Measurements from ENCODE around the gene GPAT2. TPM values are rescaled to one million over a fixed set of nuclear protein-coding genes. Genes with fewer than 3 reads are reported as not detected.
"Not testable (repeated sequence)": the region's sequence is repeated elsewhere in the genome, so short reads cannot be mapped to it uniquely, and the experiment has no call there.

The GPAT2 gene
- total RNA-seq, 1 experiment from 2014 or later, result not detected

- H2AFZ ChIP-seq (ENCODE audit: low read length); H3K36me3 ChIP-seq (ENCODE audit: insufficient read depth, low read length); H3K9me2 ChIP-seq (replicated peaks; ENCODE audit: insufficient read depth, low read length); H3K79me2 ChIP-seq (ENCODE audit: low read length); H3K4me3 ChIP-seq (ENCODE audit: low read length); H3K27me3 ChIP-seq (ENCODE audit: low read length); H3K27ac ChIP-seq (ENCODE audit: low read length); H3K9ac ChIP-seq (ENCODE audit: low read length); H4K20me1 ChIP-seq (ENCODE audit: insufficient read depth, low read depth, low read length); H3K4me2 ChIP-seq (ENCODE audit: low read depth, low read length, poor library complexity, severe bottlenecking); H3K4me1 ChIP-seq (ENCODE audit: low read length); H3K9me3 ChIP-seq (ENCODE audit: low read length): not testable (repeated sequence)
- DNase-seq, result peak; percentile 87
Measured at GRCh38 chr2:96022701-96023447, 11.8 kb downstream of the GPAT2 start.

- not testable (repeated sequence) for DNase-seq; H3K27ac ChIP-seq (ENCODE audit: low read length); H3K9me3 ChIP-seq (ENCODE audit: low read length); H3K27me3 ChIP-seq (ENCODE audit: low read length); H2AFZ ChIP-seq (ENCODE audit: low read length); H3K4me3 ChIP-seq (ENCODE audit: low read length); H3K4me2 ChIP-seq (ENCODE audit: low read depth, low read length, poor library complexity, severe bottlenecking); H3K79me2 ChIP-seq (ENCODE audit: low read length); H4K20me1 ChIP-seq (ENCODE audit: insufficient read depth, low read depth, low read length); H3K36me3 ChIP-seq (ENCODE audit: insufficient read depth, low read length); H3K4me1 ChIP-seq (ENCODE audit: low read length); H3K9ac ChIP-seq (ENCODE audit: low read length); H3K9me2 ChIP-seq (replicated peaks; ENCODE audit: insufficient read depth, low read length)
Measured at GRCh38 chr2:96022126-96022525, 12.6 kb downstream of the GPAT2 start.

GRCh38 chr2:96021142-96021541, 13.6 kb downstream of the GPAT2 start:
- not testable (repeated sequence) for H4K20me1 ChIP-seq (ENCODE audit: insufficient read depth, low read depth, low read length); H3K27ac ChIP-seq (ENCODE audit: low read length); H3K27me3 ChIP-seq (ENCODE audit: low read length); H3K4me3 ChIP-seq (ENCODE audit: low read length); H3K9me2 ChIP-seq (replicated peaks; ENCODE audit: insufficient read depth, low read length); H3K9ac ChIP-seq (ENCODE audit: low read length); H3K36me3 ChIP-seq (ENCODE audit: insufficient read depth, low read length); H3K4me1 ChIP-seq (ENCODE audit: low read length); H2AFZ ChIP-seq (ENCODE audit: low read length); DNase-seq; H3K4me2 ChIP-seq (ENCODE audit: low read depth, low read length, poor library complexity, severe bottlenecking); H3K9me3 ChIP-seq (ENCODE audit: low read length); H3K79me2 ChIP-seq (ENCODE audit: low read length)

DNA sequence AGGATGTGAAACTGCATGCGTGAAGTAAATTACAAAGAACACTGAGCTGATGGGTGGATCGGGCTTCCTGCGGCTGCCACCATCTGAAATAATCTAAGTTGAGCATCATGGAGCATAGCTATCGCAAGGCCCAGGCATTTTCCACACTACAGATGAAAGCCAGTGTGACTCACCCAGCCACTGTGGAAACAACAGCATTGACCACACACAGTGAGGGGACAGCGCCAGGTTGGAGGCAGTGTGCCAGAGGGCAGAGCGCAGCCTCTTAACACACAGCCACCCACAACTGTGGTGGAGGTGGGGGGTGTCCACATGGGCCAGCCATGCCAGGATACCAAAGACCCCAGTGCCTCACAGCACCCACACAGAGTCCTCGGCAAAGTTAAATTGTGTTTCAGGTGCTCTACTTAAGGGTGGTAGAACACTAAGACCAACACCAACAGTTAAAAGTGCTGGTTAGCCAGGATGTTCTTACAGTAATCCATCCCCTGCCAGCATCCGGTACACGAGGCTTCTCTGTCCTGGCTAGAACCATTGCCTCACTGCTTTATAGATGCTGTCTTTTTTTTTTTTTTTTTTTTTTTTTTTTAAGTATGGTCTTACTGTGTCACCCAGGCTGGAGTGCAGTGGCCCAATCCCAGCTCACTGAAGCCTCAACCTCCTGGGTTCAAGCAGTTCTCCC, 14.7 kb downstream of the GPAT2 start:
- H3K9me2 ChIP-seq (replicated peaks; ENCODE audit: insufficient read depth, low read length); H3K4me1 ChIP-seq (ENCODE audit: low read length); H4K20me1 ChIP-seq (ENCODE audit: insufficient read depth, low read depth, low read length); H3K36me3 ChIP-seq (ENCODE audit: insufficient read depth, low read length); H3K4me2 ChIP-seq (ENCODE audit: low read depth, low read length, poor library complexity, severe bottlenecking); DNase-seq; H3K9me3 ChIP-seq (ENCODE audit: low read length); H3K79me2 ChIP-seq (ENCODE audit: low read length); H3K27me3 ChIP-seq (ENCODE audit: low read length); H3K9ac ChIP-seq (ENCODE audit: low read length); H3K4me3 ChIP-seq (ENCODE audit: low read length); H2AFZ ChIP-seq (ENCODE audit: low read length); H3K27ac ChIP-seq (ENCODE audit: low read length): not testable (repeated sequence)

- H3K4me3 ChIP-seq (ENCODE audit: low read length); H3K9me2 ChIP-seq (replicated peaks; ENCODE audit: insufficient read depth, low read length); H2AFZ ChIP-seq (ENCODE audit: low read length); H3K4me2 ChIP-seq (ENCODE audit: low read depth, low read length, poor library complexity, severe bottlenecking); H3K4me1 ChIP-seq (ENCODE audit: low read length); H3K36me3 ChIP-seq (ENCODE audit: insufficient read depth, low read length); H3K9me3 ChIP-seq (ENCODE audit: low read length); H4K20me1 ChIP-seq (ENCODE audit: insufficient read depth, low read depth, low read length); H3K27ac ChIP-seq (ENCODE audit: low read length); H3K79me2 ChIP-seq (ENCODE audit: low read length); H3K9ac ChIP-seq (ENCODE audit: low read length); DNase-seq; H3K27me3 ChIP-seq (ENCODE audit: low read length): not testable (repeated sequence)
Measured at GRCh38 chr2:96016321-96016720, 18.4 kb downstream of the GPAT2 start.

- H3K4me1 ChIP-seq (ENCODE audit: low read length); H3K4me2 ChIP-seq (ENCODE audit: low read depth, low read length, poor library complexity, severe bottlenecking); H3K27ac ChIP-seq (ENCODE audit: low read length); H3K36me3 ChIP-seq (ENCODE audit: insufficient read depth, low read length); H3K9ac ChIP-seq (ENCODE audit: low read length); H3K9me2 ChIP-seq (replicated peaks; ENCODE audit: insufficient read depth, low read length); H3K9me3 ChIP-seq (ENCODE audit: low read length); H3K4me3 ChIP-seq (ENCODE audit: low read length); H4K20me1 ChIP-seq (ENCODE audit: insufficient read depth, low read depth, low read length); DNase-seq; H3K79me2 ChIP-seq (ENCODE audit: low read length); H3K27me3 ChIP-seq (ENCODE audit: low read length); H2AFZ ChIP-seq (ENCODE audit: low read length): not testable (repeated sequence)
Measured at GRCh38 chr2:96012792-96013264, 21.9 kb downstream of the GPAT2 start.

DNA sequence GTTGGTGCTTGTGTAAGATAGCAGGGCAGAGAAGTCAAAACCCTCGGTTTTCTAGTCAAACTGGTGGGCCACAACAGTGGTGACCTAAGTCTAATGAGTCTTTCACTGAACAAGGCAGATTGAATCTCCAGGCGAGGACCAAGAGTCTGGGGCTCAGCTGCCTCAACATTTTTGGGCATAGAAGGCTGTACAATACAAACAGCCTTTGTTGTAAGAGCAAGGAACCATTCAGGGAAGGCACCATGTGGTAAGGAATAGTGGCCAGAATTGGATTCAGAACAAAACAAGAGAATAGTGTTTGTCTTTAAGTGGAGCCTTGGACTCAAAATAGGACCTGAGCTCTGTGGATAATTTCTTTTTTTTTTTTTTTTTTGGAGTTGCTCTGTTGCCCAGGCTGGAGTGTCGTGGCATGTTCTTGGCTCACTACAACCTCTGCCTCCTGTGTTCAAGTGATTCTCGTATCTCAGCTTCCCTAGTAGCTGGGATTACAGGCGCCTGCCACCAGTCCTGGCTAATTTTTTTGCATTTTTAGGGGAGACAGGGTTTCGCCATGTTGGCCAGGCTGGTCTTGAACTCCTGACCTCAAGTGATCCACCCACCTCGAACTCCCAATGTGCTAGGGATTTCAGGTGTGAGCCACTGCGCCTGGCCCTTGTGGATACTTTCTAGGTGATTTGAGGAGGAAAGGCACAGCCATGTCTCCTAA, 22.5 kb downstream of the GPAT2 start:
- DNase-seq; H2AFZ ChIP-seq (ENCODE audit: low read length); H3K9me3 ChIP-seq (ENCODE audit: low read length); H3K79me2 ChIP-seq (ENCODE audit: low read length); H4K20me1 ChIP-seq (ENCODE audit: insufficient read depth, low read depth, low read length); H3K9me2 ChIP-seq (replicated peaks; ENCODE audit: insufficient read depth, low read length); H3K9ac ChIP-seq (ENCODE audit: low read length); H3K27ac ChIP-seq (ENCODE audit: low read length); H3K36me3 ChIP-seq (ENCODE audit: insufficient read depth, low read length); H3K4me3 ChIP-seq (ENCODE audit: low read length); H3K27me3 ChIP-seq (ENCODE audit: low read length); H3K4me2 ChIP-seq (ENCODE audit: low read depth, low read length, poor library complexity, severe bottlenecking); H3K4me1 ChIP-seq (ENCODE audit: low read length): not testable (repeated sequence)

DNA sequence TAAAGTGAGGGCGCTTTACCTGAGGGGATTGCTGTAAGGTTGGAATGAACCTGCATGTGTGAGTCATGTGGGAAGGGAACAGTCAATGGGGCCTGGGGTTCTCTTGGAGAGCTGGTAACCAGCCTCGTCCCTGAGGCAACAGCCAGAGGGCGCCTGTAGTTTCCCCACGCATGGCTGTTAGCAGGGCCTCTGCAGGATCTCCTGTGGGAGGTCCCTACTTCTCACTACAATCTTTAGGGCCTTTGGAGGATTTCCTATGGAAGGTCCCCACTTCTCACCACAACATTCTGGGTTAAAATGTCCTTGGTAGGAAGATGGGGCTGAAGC, 23.6 kb downstream of the GPAT2 start:
- Histone ChIP-seq H3K4me3 (ENCODE audit: low read length) (peak overlapping the region; percentile 62; the same call in 1 of the 2 replicates), H3K9ac (ENCODE audit: low read length) (peak overlapping the region; percentile 49; the same call in 1 of the 2 replicates), H3K4me2 (ENCODE audit: low read depth, low read length, poor library complexity, severe bottlenecking) (peak overlapping the region; percentile 51)
- H3K4me1 ChIP-seq (ENCODE audit: low read length); H3K9me2 ChIP-seq (replicated peaks; ENCODE audit: insufficient read depth, low read length); H3K36me3 ChIP-seq (ENCODE audit: insufficient read depth, low read length); H2AFZ ChIP-seq (ENCODE audit: low read length); H3K79me2 ChIP-seq (ENCODE audit: low read length); H3K27me3 ChIP-seq (ENCODE audit: low read length); H3K27ac ChIP-seq (ENCODE audit: low read length); H4K20me1 ChIP-seq (ENCODE audit: insufficient read depth, low read depth, low read length); H3K9me3 ChIP-seq (ENCODE audit: low read length): not testable (repeated sequence)
- peak; percentile 53 for DNase-seq

Measured in Karpas-422 (cell line).